ENCODE results near the gene ZNF346. TPM values are rescaled to one million over a fixed set of nuclear protein-coding genes. Genes with fewer than 3 reads are reported as not detected.
"Not testable (repeated sequence)": the region's sequence is repeated elsewhere in the genome, so short reads cannot be mapped to it uniquely, and the experiment has no call there.

ZNF346 gene, protein sequence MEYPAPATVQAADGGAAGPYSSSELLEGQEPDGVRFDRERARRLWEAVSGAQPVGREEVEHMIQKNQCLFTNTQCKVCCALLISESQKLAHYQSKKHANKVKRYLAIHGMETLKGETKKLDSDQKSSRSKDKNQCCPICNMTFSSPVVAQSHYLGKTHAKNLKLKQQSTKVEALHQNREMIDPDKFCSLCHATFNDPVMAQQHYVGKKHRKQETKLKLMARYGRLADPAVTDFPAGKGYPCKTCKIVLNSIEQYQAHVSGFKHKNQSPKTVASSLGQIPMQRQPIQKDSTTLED
- 10 to 100 TPM; 27.4 to 36.4 TPM for total RNA-seq
- 10 to 100 TPM; 29.0 to 43.9 TPM for polyA plus RNA-seq (ENCODE audit: insufficient read length in 2 of 2)
- long read RNA-seq, donor 1, transcript ZNF346-201 (7 exons, 2,314 nt) = major isoform, 6 of 9 reads
- long read RNA-seq, donor 1, partial matches to known transcripts = 0 of 9 reads
- long read RNA-seq, donor 1, other reads (novel, unspliced or antisense) = 0 of 9 reads
- long read RNA-seq, donor 2, partial matches to known transcripts = 0 of 2 reads
- long read RNA-seq, donor 2, other reads (novel, unspliced or antisense) = 0 of 2 reads
- long read RNA-seq, donor 3, partial matches to known transcripts = 0 of 1 reads
- long read RNA-seq, donor 3, other reads (novel, unspliced or antisense) = 0 of 1 reads
- long read RNA-seq, donor 4, partial matches to known transcripts = 0 of 9 reads
- long read RNA-seq, donor 4, other reads (novel, unspliced or antisense) = 0 of 9 reads

DNA sequence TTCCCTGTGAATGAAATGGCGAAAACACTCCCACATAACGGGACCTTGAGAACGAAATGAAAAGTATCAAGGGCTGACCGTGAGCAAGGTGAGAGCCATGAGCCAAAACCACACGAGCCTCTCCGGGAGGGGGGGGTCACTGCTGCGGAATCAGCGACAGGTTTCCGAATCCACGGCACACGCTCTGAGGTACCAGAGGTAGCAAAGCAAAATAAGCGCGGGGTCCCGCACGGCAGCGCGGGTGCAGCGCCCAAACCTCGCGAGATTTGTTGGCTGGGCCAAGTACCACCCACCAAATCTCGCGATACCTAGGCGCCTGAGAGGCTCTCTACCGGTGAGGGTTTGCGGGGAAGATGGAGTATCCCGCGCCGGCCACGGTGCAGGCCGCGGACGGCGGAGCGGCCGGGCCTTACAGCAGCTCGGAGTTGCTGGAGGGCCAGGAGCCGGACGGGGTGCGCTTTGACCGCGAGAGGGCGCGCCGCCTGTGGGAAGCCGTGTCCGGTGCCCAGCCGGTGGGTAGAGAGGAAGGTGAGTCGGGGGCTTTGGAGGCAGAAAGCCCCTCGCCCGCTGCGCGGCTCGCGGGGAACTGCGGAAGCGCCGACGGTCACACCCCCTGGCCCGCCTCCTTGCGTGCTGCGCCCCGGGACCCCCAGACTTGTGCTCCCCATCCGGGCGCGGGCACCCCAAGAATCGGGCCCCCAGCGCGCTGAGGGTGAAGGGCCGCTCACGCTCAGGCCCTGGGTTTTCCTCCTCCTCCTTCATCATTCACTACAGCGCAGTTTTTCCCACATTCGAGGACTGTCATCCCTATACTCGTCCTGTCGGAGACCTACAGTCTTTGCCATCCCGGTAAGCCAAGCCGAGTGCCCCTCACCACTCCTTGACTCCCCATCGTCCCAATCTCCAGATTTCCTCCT lies at the start of gene ZNF346:
Gene ZNF346, plus strand, starts transcription at position 311 of the 917 bp plus-strand sequence. Its CDS starts 43 bp downstream, at position 354.
- Histone ChIP-seq H3K27ac (ENCODE audit: low read depth, low read length) (peak within 1 kb of the TSS; percentile 76), H3K4me3 (ENCODE audit: low read depth, low read length) (peak within 1 kb of the TSS; percentile 88), H3K9me3 (ENCODE audit: control insufficient read depth, insufficient read depth, low read length) (no peaks in the 10 kb centered on the region), H3K36me3 (ENCODE audit: control insufficient read depth, insufficient read depth, low read length) (peaks cover 7% of the 10 kb centered on the region), H3K27me3 (ENCODE audit: control insufficient read depth, insufficient read depth, low read length) (no peaks in the 10 kb centered on the region), H3K4me1 (ENCODE audit: control insufficient read depth, insufficient read depth, low read length) (peaks cover 14% of the 10 kb centered on the region)
- peak; percentile 82 to 98 (median 92) for DNase-seq (ENCODE audit: low read depth in 4 of 6, low spot score in 6 of 6)
- WGBS (ENCODE audit: insufficient coverage) = under 1% methylated on average over 75 of the region's 77 CpGs

DNA sequence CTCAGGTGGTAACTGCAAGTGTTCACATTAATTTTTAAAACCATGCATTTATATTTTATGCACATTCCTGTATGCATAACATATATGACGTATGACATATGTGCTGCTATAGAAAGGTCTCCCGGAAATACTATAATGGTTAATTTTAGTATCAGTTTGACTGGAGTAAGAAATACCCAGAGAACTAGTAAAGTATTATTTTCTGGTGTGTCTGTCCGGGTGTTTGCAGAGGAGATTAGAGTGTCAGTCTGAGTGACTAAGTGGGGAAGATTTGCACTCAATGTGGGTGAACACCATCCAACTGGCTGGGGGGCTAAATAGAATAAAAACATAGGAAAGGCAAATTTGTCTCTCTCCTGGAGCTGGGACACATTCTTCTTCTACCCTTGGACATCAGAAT lies 42.8 kb upstream of the ZNF346 start:
- H3K9me3 ChIP-seq (ENCODE audit: control insufficient read depth, insufficient read depth, low read length) = no peaks in the 10 kb centered on the region
- no peak for DNase-seq (ENCODE audit: low read depth in 4 of 6, low spot score in 6 of 6)
- H3K4me3 ChIP-seq (ENCODE audit: low read depth, low read length) = no peak overlapping the region
- no peak overlapping the region for H3K27ac ChIP-seq (ENCODE audit: low read depth, low read length)
- H3K4me1 ChIP-seq (ENCODE audit: control insufficient read depth, insufficient read depth, low read length) = no peaks in the 10 kb centered on the region
- H3K36me3 ChIP-seq (ENCODE audit: control insufficient read depth, insufficient read depth, low read length) = peaks cover 34% of the 10 kb centered on the region
- WGBS (ENCODE audit: insufficient coverage) = 93% methylated on average over 2 of the region's 3 CpGs
- no peaks in the 10 kb centered on the region for H3K27me3 ChIP-seq (ENCODE audit: control insufficient read depth, insufficient read depth, low read length)

DNA sequence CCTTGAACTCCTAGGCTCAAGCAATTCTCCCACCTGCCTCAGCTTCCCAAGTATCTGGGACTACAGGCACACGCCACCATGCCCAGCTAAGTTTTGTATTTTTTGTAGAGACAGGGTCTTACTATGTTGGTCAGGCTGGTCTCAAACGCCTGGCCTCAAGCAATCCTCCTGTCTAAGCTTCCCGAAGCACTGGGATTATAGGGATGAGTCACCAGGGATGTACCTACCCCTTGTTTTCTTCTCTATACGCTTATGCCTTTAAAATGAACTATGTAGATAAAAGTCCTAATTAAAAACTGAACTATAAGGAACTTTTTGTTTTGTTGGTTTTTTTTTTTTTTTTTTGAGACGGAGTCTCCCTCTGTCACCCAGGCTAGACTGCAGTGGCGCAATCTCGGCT lies 41.7 kb upstream of the ZNF346 start:
- Histone ChIP-seq H3K27ac (ENCODE audit: low read depth, low read length) (no peak overlapping the region), H3K4me1 (ENCODE audit: control insufficient read depth, insufficient read depth, low read length) (no peaks in the 10 kb centered on the region), H3K9me3 (ENCODE audit: control insufficient read depth, insufficient read depth, low read length) (no peaks in the 10 kb centered on the region), H3K36me3 (ENCODE audit: control insufficient read depth, insufficient read depth, low read length) (peaks cover 31% of the 10 kb centered on the region), H3K27me3 (ENCODE audit: control insufficient read depth, insufficient read depth, low read length) (no peaks in the 10 kb centered on the region), H3K4me3 (ENCODE audit: low read depth, low read length) (no peak overlapping the region)
- WGBS (ENCODE audit: insufficient coverage) = no CpG with 5 or more reads among the region's 7 CpGs
- DNase-seq (ENCODE audit: low read depth in 4 of 6, low spot score in 6 of 6) = no peak

DNA sequence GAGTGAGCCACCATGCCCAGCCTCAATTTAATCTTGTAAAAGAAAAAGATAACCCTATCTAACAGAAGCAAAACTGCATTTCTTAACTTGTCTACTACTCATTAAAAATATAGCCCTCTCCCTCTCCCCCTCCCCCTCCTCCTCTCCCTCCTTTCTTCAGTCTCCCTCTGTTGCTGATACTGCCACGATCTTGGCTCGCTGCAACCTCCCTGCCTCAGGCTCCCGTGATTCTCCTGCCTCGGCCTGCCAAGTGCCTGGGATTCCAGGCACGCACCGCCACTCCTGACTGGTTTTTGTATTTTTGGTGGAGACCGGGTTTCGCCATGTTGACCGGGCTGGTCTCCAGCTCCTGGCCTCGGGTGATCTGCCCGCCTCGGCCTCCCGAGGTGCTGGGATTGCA lies 39.4 kb upstream of the ZNF346 start:
- no CpG with 5 or more reads among the region's 13 CpGs for WGBS (ENCODE audit: insufficient coverage)
- H3K9me3 ChIP-seq (ENCODE audit: control insufficient read depth, insufficient read depth, low read length); H3K27ac ChIP-seq (ENCODE audit: low read depth, low read length): not testable (repeated sequence)

DNA sequence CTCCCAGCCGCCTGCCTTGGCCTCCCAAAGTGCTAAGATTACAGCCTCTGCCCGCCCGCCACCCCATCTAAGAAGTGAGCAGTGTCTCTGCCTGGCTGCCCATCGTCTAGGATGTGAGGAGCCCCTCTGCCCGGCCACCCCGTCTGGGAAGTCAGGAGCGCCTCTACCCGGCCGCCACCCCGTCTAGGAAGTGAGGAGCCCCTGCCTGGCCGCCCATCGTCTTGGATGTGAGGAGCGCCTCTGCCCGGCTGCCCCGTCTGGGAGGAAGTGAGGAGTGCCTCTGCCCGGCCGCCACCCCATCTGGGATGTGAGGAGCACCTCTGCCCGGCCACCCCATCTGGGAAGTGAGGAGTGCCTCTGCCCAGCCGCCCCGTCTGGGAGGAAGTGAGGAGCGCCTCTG lies 38.9 kb upstream of the ZNF346 start:
- peaks cover 29% of the 10 kb centered on the region for H3K36me3 ChIP-seq (ENCODE audit: control insufficient read depth, insufficient read depth, low read length)
- H3K27me3 ChIP-seq (ENCODE audit: control insufficient read depth, insufficient read depth, low read length); H3K4me3 ChIP-seq (ENCODE audit: low read depth, low read length); H3K27ac ChIP-seq (ENCODE audit: low read depth, low read length); H3K4me1 ChIP-seq (ENCODE audit: control insufficient read depth, insufficient read depth, low read length); H3K9me3 ChIP-seq (ENCODE audit: control insufficient read depth, insufficient read depth, low read length); DNase-seq (ENCODE audit: low read depth in 4 of 6, low spot score in 6 of 6): not testable (repeated sequence)
- WGBS (ENCODE audit: insufficient coverage) = over 99% methylated on average over 17 of the region's 21 CpGs

More for the DNA sequence above, 39.4 kb upstream of the ZNF346 start:
- H3K4me1 ChIP-seq (ENCODE audit: control insufficient read depth, insufficient read depth, low read length); DNase-seq (ENCODE audit: low read depth in 4 of 6, low spot score in 6 of 6); H3K4me3 ChIP-seq (ENCODE audit: low read depth, low read length); H3K27me3 ChIP-seq (ENCODE audit: control insufficient read depth, insufficient read depth, low read length): not testable (repeated sequence)
- H3K36me3 ChIP-seq (ENCODE audit: control insufficient read depth, insufficient read depth, low read length) = peaks cover 29% of the 10 kb centered on the region

DNA sequence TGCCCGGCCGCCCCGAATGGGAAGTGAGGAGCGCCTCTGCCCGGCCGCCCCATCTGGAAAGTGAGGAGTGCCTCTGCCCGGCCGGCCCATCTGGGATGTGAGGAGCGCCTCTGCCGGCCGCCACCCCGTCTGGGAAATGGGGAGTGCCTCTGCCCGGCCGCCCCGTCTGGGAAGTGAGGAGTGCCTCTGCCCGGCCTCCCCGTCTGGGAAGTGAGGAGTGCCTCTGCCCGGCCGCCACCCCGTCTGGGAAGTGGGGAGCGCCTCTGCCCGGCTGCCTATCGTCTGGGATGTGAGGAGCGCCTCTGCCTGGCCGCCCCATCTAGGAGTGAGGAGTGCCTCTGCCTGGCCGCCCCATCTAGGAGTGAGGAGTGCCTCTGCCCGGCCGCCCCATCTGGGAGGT lies 38.3 kb upstream of the ZNF346 start:
- H3K9me3 ChIP-seq (ENCODE audit: control insufficient read depth, insufficient read depth, low read length); DNase-seq (ENCODE audit: low read depth in 4 of 6, low spot score in 6 of 6); H3K27ac ChIP-seq (ENCODE audit: low read depth, low read length); H3K4me1 ChIP-seq (ENCODE audit: control insufficient read depth, insufficient read depth, low read length); H3K27me3 ChIP-seq (ENCODE audit: control insufficient read depth, insufficient read depth, low read length); H3K4me3 ChIP-seq (ENCODE audit: low read depth, low read length): not testable (repeated sequence)
- H3K36me3 ChIP-seq (ENCODE audit: control insufficient read depth, insufficient read depth, low read length) = peaks cover 29% of the 10 kb centered on the region
- 98% methylated on average over 21 of the region's 28 CpGs for WGBS (ENCODE audit: insufficient coverage)

DNA sequence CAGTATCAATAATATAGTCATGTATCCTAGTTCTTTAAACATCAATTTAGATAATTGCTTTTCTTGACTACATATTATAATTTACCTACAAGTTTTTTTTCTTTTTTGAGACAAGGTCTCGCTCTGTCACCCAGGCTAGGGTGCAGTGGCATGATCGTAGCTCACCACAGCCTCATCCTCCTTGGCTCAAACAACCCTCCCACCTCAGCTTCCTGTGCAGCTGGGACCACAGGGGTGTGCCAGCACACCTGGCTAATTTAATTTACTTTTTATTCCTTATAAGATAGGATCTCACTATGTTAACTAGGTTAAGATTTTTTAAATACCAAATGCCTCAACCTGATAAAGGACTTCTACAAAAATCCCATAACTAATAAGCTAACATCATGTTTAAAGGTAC lies 37.0 kb upstream of the ZNF346 start:
- Histone ChIP-seq H3K4me1 (ENCODE audit: control insufficient read depth, insufficient read depth, low read length) (no peaks in the 10 kb centered on the region), H3K36me3 (ENCODE audit: control insufficient read depth, insufficient read depth, low read length) (peaks cover 20% of the 10 kb centered on the region), H3K4me3 (ENCODE audit: low read depth, low read length) (no peak overlapping the region), H3K9me3 (ENCODE audit: control insufficient read depth, insufficient read depth, low read length) (no peaks in the 10 kb centered on the region), H3K27me3 (ENCODE audit: control insufficient read depth, insufficient read depth, low read length) (no peaks in the 10 kb centered on the region), H3K27ac (ENCODE audit: low read depth, low read length) (no peak overlapping the region)
- 92% methylated on average over 2 of the region's 2 CpGs for WGBS (ENCODE audit: insufficient coverage)
- no peak for DNase-seq (ENCODE audit: low read depth in 4 of 6, low spot score in 6 of 6)

DNA sequence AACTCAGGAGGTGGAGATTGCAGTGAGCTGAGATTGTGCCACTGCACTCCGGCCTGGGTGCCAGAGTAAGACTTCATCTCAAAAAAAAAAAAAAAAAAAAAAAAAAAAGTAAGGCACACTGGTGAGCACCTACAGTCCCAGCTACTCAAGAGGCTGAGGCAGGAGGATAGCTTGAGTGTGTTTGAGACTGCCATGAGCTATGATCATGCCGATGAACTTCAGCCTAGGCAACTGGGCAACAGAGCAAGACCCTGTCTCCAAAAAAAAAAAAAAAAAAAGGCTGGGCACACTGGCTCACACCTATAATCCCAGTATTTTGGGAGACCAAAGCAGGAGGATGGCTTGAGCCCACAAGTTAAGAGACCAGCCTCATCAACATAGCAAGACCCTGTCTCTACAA lies 36.2 kb upstream of the ZNF346 start:
- DNase-seq (ENCODE audit: low read depth in 4 of 6, low spot score in 6 of 6) = no peak
- 100% methylated on average over 1 of the region's 2 CpGs for WGBS (ENCODE audit: insufficient coverage)
- no peaks in the 10 kb centered on the region for H3K9me3 ChIP-seq (ENCODE audit: control insufficient read depth, insufficient read depth, low read length)
- H3K27me3 ChIP-seq (ENCODE audit: control insufficient read depth, insufficient read depth, low read length) = no peaks in the 10 kb centered on the region
- no peaks in the 10 kb centered on the region for H3K4me1 ChIP-seq (ENCODE audit: control insufficient read depth, insufficient read depth, low read length)
- peaks cover 13% of the 10 kb centered on the region for H3K36me3 ChIP-seq (ENCODE audit: control insufficient read depth, insufficient read depth, low read length)
- H3K27ac ChIP-seq (ENCODE audit: low read depth, low read length) = no peak overlapping the region
- H3K4me3 ChIP-seq (ENCODE audit: low read depth, low read length) = no peak overlapping the region

DNA sequence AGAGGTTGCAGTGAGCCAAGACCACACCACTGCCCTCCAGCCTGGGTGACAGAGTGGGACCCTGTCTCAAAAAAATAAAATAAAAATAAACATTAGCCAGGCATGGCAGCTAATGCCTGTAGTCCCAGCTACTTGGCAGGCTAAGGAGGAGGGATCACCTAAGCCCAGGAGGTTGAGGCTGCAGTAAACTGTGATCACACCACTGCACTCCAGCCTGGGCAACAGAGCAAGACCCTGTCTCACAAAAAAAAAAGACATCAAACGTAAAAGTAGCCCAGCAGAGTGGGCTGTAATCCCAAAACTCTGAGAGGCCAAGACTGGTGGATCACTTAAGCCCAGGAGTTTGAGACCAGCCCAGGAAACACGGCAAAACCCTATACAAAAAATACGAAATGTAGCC lies 34.9 kb upstream of the ZNF346 start:
- no peak for DNase-seq (ENCODE audit: low read depth in 4 of 6, low spot score in 6 of 6)
- H3K36me3 ChIP-seq (ENCODE audit: control insufficient read depth, insufficient read depth, low read length) = peaks cover 9% of the 10 kb centered on the region
- no peaks in the 10 kb centered on the region for H3K9me3 ChIP-seq (ENCODE audit: control insufficient read depth, insufficient read depth, low read length)
- no peaks in the 10 kb centered on the region for H3K4me1 ChIP-seq (ENCODE audit: control insufficient read depth, insufficient read depth, low read length)
- no peaks in the 10 kb centered on the region for H3K27me3 ChIP-seq (ENCODE audit: control insufficient read depth, insufficient read depth, low read length)
- H3K27ac ChIP-seq (ENCODE audit: low read depth, low read length) = no peak overlapping the region
- H3K4me3 ChIP-seq (ENCODE audit: low read depth, low read length) = no peak overlapping the region
- WGBS (ENCODE audit: insufficient coverage) = no CpG with 5 or more reads among the region's 3 CpGs

Measured in spinal cord (tissue), 10 donors.